CD4-positive, alpha-beta T cell (primary cell): ENCODE results near the gene MAPK8IP2. TPM values are rescaled to one million over a fixed set of nuclear protein-coding genes. Genes with fewer than 3 reads are reported as not detected.

Source experiments
- ATAC-seq: fragments of 200-7000 bp; cut with Tn5 transposase; one replicate; pipeline ENCODE4 v1.10.0; 2022; ENCODE audit warnings: mild to moderate bottlenecking; ENCODE audit not compliant: poor library complexity
- CTCF ChIA-PET: fragments of 350-600 bp; sonication (Branson Sonifier 250); formaldehyde crosslinking; loops from one replicate; lab custom pipeline; 2021; ENCODE audit warnings: antibody characterized with exemption, inconsistent platforms; lab: Charles Lee
- POLR2A ChIA-PET: fragments of 350-600 bp; sonication (Branson Sonifier 250); formaldehyde crosslinking; loops from one replicate; lab custom pipeline; 2021; ENCODE audit warnings: antibody characterized with exemption, inconsistent platforms; lab: Charles Lee
- DNase-seq, 14 experiments: peaks; one replicate each; pipeline ENCODE4 v3.0.0-alpha.2; 2013 to 2020; ENCODE audit warnings: mixed read lengths in 2 of 14
- H3K27ac ChIP-seq, 2 donors: one replicate each; pipeline versions ENCODE4 v1.5.1 to v1.7.0; 2013; ENCODE audit warnings: low read length in 2 of 2, low read depth in 1 of 2, mild to moderate bottlenecking in 1 of 2
- H3K27me3 ChIP-seq, 2 experiments: 1 replicate in 1 of 2; 2 replicates in 1 of 2; pipeline versions ENCODE4 v1.6.1 to v1.7.0; 2013; ENCODE audit warnings: low read length in 2 of 2, control low read depth in 1 of 2, mild to moderate bottlenecking in 1 of 2, moderate library complexity in 1 of 2; ENCODE audit not compliant: insufficient read depth in 2 of 2, control insufficient read depth in 1 of 2
- H3K36me3 ChIP-seq: one replicate; pipeline ENCODE4 v1.6.1; 2013; ENCODE audit warnings: low read length, control low read depth; ENCODE audit not compliant: insufficient read depth
- H3K4me1 ChIP-seq: one replicate; pipeline ENCODE4 v1.6.1; 2013; ENCODE audit warnings: low read length, control low read depth; ENCODE audit not compliant: insufficient read depth
- H3K4me3 ChIP-seq: one replicate; pipeline ENCODE4 v1.5.1; 2013; ENCODE audit warnings: mild to moderate bottlenecking, low read length, moderate library complexity
- H3K9me3 ChIP-seq, 2 experiments: 1 replicate in 1 of 2; 2 replicates in 1 of 2; pipeline versions ENCODE4 v1.6.1 to v1.7.0; 2013; ENCODE audit warnings: low read length in 2 of 2, mild to moderate bottlenecking in 2 of 2, control low read depth in 1 of 2, moderate library complexity in 1 of 2; ENCODE audit not compliant: control insufficient read depth in 1 of 2, insufficient read depth in 1 of 2
- H3K27ac Mint-ChIP-seq: one replicate; pipeline ENCODE4 v1.8.0; 2020; ENCODE audit warnings: mixed read lengths
- H3K27me3 Mint-ChIP-seq: one replicate; pipeline ENCODE4 v1.8.0; 2021; ENCODE audit warnings: mixed read lengths
- H3K36me3 Mint-ChIP-seq: one replicate; pipeline ENCODE4 v1.8.0; 2021; ENCODE audit warnings: low read depth, mixed read lengths
- H3K4me1 Mint-ChIP-seq: one replicate; pipeline ENCODE4 v1.8.0; 2021; ENCODE audit warnings: low read depth, mixed read lengths
- H3K4me3 Mint-ChIP-seq: one replicate; pipeline ENCODE4 v1.8.0; 2020; ENCODE audit warnings: mild to moderate bottlenecking, mixed read lengths
- H3K9me3 Mint-ChIP-seq: one replicate; pipeline ENCODE4 v1.8.0; 2020; ENCODE audit warnings: mixed read lengths
- CTCF ChIP-seq: fragments of 200-600 bp; IDR thresholded peaks from one replicate; pipeline ENCODE4 v1.8.0; 2022; ENCODE audit warnings: antibody characterized with exemption, mild to moderate bottlenecking
- intact Hi-C, 2 experiments: fragments of 100-400 bp; cut with DNase I in 1 of 2; cut with micrococcal nuclease in 1 of 2; formaldehyde crosslinking; loops; one replicate each; pipeline versions ENCODE4 v1.15.1 to v1.9.0; 2023 to 2025; cut with DNase I, micrococcal nuclease
- total RNA-seq, 174 experiments: library from RNA in 2 of 174; stranded (reverse) in 2 of 174; gene quantifications; one replicate each; pipeline ENCODE4 v1.2.3 and lab custom pipeline; 2021 to 2026

The MAPK8IP2 gene
- total RNA-seq, 2 experiments from 2014 or later: 0.31 to 0.52 TPM

- no peak for TF ChIP-seq CTCF
- Histone ChIP-seq H3K9me3 (no peaks in the 10 kb centered on the region), H3K36me3 (no peaks in the 10 kb centered on the region), H3K4me3 (no peak overlapping the region), H3K27ac (no peak overlapping the region), H3K4me1 (peaks cover 16% of the 10 kb centered on the region), H3K27me3 (no peaks in the 10 kb centered on the region)
- Mint-ChIP-seq H3K36me3 (peaks cover 7% of the 10 kb centered on the region), H3K4me3 (no peak overlapping the region), H3K27me3 (no peaks in the 10 kb centered on the region), H3K9me3 (no peaks in the 10 kb centered on the region), H3K27ac (no peak overlapping the region), H3K4me1 (peaks cover 21% of the 10 kb centered on the region)
- intact Hi-C loops: no loop called here
- DNase-seq (no peak), ATAC-seq (no peak)
- ChIA-PET POLR2A (interaction anchor here (1.1 kb wide), 1 partner anchor 61 kb away, joined by 5 read pairs; the partner anchor contains the start of gene SCO2), CTCF (no interaction called here)
Observed at GRCh38 chr22:50586416-50586815, 14.2 kb upstream of the MAPK8IP2 start.

- H3K27ac Mint-ChIP-seq: no peak overlapping the region
- Histone ChIP-seq H3K27me3 (no peaks in the 10 kb centered on the region), H3K4me3 (no peak overlapping the region), H3K9me3 (no peaks in the 10 kb centered on the region), H3K4me1 (peaks cover 8% of the 10 kb centered on the region), H3K36me3 (no peaks in the 10 kb centered on the region), H3K27ac (no peak overlapping the region)
- peaks cover 15% of the 10 kb centered on the region for H3K4me1 Mint-ChIP-seq
- ChIA-PET CTCF (no interaction called here), POLR2A (interaction anchor here (1.1 kb wide), 1 partner anchor 62 kb away, joined by 5 read pairs; the partner anchor contains the start of gene SCO2)
- no peak for ATAC-seq
- no peak overlapping the region for H3K4me3 Mint-ChIP-seq
- intact Hi-C loops: no loop called here
- peaks cover 12% of the 10 kb centered on the region for H3K36me3 Mint-ChIP-seq
- no peaks in the 10 kb centered on the region for H3K9me3 Mint-ChIP-seq
- TF ChIP-seq CTCF: no peak
- no peaks in the 10 kb centered on the region for H3K27me3 Mint-ChIP-seq
- no peak for DNase-seq
Observed at GRCh38 chr22:50587407-50587806, 13.2 kb upstream of the MAPK8IP2 start.

- POLR2A ChIA-PET: no interaction called here
- peaks cover 17% of the 10 kb centered on the region for H3K27me3 Mint-ChIP-seq
Observed at GRCh38 chr22:50595189-50595588, 5.4 kb upstream of the MAPK8IP2 start.

More at GRCh38 chr22:50595189-50595588, 5.4 kb upstream of the MAPK8IP2 start:
- H3K4me3 ChIP-seq: no peak overlapping the region
- DNase-seq (no peak), ATAC-seq (no peak)
- H3K9me3 Mint-ChIP-seq: no peaks in the 10 kb centered on the region
- no peaks in the 10 kb centered on the region for H3K36me3 ChIP-seq
- TF ChIP-seq CTCF: no peak
- H3K27me3 ChIP-seq: peaks cover 15 to 17% of the 10 kb centered on the region in 2 experiments
- CTCF ChIA-PET: no interaction called here
- peaks cover 0 to 8% of the 10 kb centered on the region in 2 experiments for H3K9me3 ChIP-seq
- no peak overlapping the region for H3K27ac ChIP-seq
- peaks cover 5% of the 10 kb centered on the region for H3K4me1 Mint-ChIP-seq
- H3K4me1 ChIP-seq: peaks cover 3% of the 10 kb centered on the region
- H3K27ac Mint-ChIP-seq: no peak overlapping the region
- H3K36me3 Mint-ChIP-seq: peaks cover 14% of the 10 kb centered on the region
- intact Hi-C loops: no loop called here
- H3K4me3 Mint-ChIP-seq: no peak overlapping the region
